ENCODE data around the gene IGF2BP3. TPM values are rescaled to one million over a fixed set of nuclear protein-coding genes. Genes with fewer than 3 reads are reported as not detected.
A peak's percentile ranks its signal among the peaks of the same experiment; 100 is the strongest.

The IGF2BP3 gene
- total RNA-seq, 2 donors from 2014 or later, result 0.24 to 1.2 TPM

DNA sequence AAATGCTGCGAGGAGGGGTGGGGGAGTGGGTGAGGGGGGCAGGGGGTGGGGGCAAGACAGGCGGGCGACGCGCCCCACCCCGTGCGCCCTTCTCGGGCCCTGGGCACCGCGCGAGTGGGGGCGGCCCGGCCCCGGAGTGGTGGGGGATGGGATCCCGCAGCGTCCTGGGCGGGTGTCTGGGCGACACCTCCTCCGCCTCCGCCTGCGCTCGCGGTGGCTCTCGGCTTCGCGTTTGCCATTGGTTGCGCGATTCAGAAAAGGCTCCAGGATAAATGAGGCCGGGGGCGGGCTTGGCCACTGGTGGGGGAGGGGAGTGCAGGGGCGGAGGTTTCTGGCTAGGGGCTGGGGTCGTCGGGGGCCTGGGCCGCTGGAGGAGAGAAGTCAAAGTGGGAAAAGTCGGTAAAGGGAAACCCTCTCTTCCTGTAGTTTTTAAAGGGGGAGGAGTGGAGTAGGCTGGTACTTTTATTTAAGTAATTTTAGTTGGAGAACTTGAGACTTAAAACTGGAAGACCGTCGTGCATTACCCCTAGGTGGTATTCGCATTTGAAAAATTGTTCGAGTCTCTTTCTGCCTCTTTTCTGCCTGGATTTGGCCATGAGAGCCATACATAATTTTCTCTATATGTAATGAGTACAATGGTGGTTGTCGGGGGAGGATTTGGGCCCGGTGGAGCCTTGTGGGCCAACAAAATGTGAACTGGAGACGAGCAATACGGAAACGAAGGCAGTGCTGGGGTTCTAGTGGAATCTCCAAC, 992 bp upstream of the IGF2BP3 start:
- H3K36me3 ChIP-seq, result no peaks in the 10 kb centered on the region
- H3K27me3 ChIP-seq, result peaks cover 96% of the 10 kb centered on the region
- H3K9me3 ChIP-seq, result no peaks in the 10 kb centered on the region
- intact Hi-C loops (cut with DNase I), result no loop called here
- TF ChIP-seq, protein P1, sequence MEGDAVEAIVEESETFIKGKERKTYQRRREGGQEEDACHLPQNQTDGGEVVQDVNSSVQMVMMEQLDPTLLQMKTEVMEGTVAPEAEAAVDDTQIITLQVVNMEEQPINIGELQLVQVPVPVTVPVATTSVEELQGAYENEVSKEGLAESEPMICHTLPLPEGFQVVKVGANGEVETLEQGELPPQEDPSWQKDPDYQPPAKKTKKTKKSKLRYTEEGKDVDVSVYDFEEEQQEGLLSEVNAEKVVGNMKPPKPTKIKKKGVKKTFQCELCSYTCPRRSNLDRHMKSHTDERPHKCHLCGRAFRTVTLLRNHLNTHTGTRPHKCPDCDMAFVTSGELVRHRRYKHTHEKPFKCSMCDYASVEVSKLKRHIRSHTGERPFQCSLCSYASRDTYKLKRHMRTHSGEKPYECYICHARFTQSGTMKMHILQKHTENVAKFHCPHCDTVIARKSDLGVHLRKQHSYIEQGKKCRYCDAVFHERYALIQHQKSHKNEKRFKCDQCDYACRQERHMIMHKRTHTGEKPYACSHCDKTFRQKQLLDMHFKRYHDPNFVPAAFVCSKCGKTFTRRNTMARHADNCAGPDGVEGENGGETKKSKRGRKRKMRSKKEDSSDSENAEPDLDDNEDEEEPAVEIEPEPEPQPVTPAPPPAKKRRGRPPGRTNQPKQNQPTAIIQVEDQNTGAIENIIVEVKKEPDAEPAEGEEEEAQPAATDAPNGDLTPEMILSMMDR (IDR thresholded peaks at IDR 0.05), result no peak
- H3K4me1 ChIP-seq, result peaks cover 22% of the 10 kb centered on the region
- DNase-seq, result peak; percentile 62
- peak overlapping the region; percentile 36 for H3K4me3 ChIP-seq
- peak overlapping the region in 1 of 2 donors; percentile 40 for H3K9ac ChIP-seq (ENCODE audit: low read depth in 2 of 2, low read length in 2 of 2)
- H3K27ac ChIP-seq, result no peak overlapping the region

DNA sequence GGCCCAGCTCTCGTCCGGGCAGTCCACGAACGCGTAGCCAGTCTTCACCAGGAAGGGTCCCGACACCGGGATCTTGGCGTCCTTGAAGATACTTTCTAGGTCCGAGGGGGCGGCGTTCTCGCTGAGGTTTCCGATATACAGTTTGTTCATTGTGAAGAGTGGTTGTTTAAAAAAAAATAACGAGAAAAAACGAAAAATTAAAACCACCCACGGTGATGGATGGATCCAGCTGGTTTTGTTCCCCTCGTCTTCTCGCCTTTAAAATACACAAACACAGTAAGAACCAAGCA, 385 bp downstream of the IGF2BP3 start:
- intact Hi-C loops (cut with DNase I), result no loop called here
- Histone ChIP-seq H3K4me3 (peak overlapping the region; percentile 36), H3K9ac (ENCODE audit: low read depth in 2 of 2, low read length in 2 of 2) (no peak overlapping the region), H3K4me1 (peaks cover 22% of the 10 kb centered on the region), H3K36me3 (no peaks in the 10 kb centered on the region), H3K27ac (no peak overlapping the region), H3K27me3 (peaks cover 87% of the 10 kb centered on the region), H3K9me3 (no peaks in the 10 kb centered on the region)
- TF ChIP-seq, protein P1 (IDR thresholded peaks at IDR 0.05), result no peak
- DNase-seq, result no peak

DNA sequence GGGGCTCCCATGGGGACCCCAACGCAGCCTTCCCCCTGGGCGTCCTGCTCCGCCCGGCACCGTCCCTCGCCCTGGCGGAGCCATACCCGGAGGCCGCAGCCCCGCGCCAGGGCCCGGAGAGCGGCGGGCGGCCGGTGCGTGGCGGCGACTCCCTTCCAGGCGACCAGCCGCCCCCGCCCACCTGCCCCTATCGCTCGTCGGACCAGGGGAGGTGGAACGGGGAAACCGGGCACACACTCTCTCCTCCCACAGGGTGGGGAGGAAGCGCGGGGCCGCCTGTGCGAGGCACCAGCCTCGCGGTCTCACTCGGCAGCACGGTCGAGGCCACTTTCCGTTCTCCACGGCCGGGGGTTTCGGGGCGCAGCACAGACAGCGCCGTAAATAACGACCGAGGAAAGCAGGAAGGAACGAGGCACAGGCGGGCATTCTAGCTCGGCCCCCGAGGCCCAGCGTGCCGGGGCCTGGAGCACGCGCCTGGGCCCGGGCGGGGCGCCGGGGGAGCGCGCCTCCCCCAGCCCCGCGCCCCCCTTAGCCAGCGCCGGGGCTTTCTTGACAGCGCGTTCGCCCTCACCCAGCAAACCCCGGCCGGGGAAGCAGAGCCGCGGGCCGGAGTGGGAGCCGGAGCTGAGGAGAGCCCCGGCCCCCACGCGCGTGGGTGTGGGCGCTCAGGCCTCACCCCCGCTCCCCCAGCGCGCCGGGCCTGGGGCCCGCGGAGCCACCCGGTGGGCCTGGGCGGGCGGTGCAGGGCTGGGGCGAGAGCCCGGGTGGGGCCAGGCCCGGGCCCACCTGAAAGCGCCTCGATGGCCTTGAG, 936 bp downstream of the IGF2BP3 start:
- H3K9ac ChIP-seq (ENCODE audit: low read depth in 2 of 2, low read length in 2 of 2), result peak overlapping the region in 1 of 2 donors; percentile 46
- H3K4me3 ChIP-seq, result peak overlapping the region; percentile 36
- no peak overlapping the region for H3K27ac ChIP-seq
- no peaks in the 10 kb centered on the region for H3K36me3 ChIP-seq
- intact Hi-C loops (cut with DNase I), result no loop called here
- peaks cover 81% of the 10 kb centered on the region for H3K27me3 ChIP-seq
- peaks cover 22% of the 10 kb centered on the region for H3K4me1 ChIP-seq
- no peaks in the 10 kb centered on the region for H3K9me3 ChIP-seq
- DNase-seq, result no peak
- TF ChIP-seq, protein P1 (IDR thresholded peaks at IDR 0.05), result no peak

DNA sequence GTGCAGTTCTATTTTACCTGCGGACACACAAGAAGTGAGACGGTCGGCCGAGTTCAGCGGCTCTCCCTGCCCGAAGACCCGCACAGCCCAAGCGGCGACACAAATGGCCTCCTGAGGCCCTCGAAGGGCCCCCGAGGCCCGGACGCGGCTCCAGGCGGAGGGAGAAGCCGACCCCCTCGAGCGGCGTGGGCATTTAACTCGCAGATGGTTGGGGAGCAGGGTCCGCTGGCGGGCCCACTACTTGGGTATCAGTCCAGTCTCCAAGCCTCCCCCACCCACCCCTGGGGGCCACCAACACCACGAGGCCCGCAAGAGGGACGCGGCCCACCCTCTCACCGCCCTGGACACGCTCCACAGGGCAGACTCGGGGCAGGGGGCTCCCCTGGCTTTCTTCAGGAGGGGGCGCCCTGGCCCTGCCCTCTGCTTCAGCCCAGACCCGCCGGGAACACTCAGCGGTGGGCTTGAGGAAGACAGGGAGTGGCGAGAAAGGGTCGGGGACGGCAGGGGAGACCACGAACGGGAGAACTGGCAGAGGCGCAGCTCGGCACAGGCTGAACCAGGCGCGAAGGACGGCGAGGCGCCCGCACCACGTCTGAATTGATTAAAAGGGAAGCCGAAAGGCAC, 1.7 kb downstream of the IGF2BP3 start:
- no peaks in the 10 kb centered on the region for H3K36me3 ChIP-seq
- H3K9ac ChIP-seq (ENCODE audit: low read depth in 2 of 2, low read length in 2 of 2), result peak overlapping the region in 1 of 2 donors; percentile 46
- DNase-seq, result no peak
- H3K27ac ChIP-seq, result no peak overlapping the region
- TF ChIP-seq, protein P1 (IDR thresholded peaks at IDR 0.05), result no peak
- H3K9me3 ChIP-seq, result no peaks in the 10 kb centered on the region
- H3K27me3 ChIP-seq, result peaks cover 74% of the 10 kb centered on the region
- H3K4me1 ChIP-seq, result peaks cover 19% of the 10 kb centered on the region
- peak overlapping the region; percentile 36 for H3K4me3 ChIP-seq
- intact Hi-C loops (cut with DNase I), result no loop called here

DNA sequence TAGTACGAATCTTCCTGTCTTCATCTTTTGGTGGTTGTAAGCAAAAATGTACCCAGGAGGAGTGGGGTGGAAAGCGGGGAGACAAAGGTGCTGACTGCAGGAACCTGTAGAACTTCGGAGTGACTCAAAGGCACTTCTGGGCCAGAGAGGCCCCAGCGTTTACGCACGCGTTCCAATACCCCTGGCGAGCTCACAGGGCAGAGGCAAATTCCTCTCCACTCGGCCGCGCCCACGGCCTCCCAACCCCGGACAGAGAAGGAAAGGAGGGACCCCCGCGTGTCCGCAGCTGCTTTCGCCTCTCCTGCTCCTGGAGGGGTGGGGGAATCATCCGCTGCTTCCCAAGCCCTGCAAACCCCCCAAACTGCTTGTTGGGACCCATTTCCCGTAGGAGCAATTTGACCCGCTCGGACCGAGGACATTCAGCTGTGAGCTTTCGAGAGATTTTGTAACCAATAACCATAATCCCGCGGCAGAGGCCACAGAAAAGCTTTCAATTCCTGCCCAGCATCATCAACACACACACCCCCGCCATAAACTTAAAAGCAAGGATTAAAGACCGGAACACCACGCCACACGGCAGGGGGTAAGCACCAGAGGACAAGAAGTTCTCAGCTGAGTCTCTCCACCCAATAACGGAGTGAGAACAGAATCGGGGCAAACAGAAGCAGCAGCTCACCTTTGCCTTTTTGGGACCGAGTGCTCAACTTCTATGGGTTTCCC, 2.3 kb downstream of the IGF2BP3 start:
- Histone ChIP-seq H3K36me3 (no peaks in the 10 kb centered on the region), H3K9me3 (no peaks in the 10 kb centered on the region), H3K27ac (no peak overlapping the region), H3K4me3 (no peak overlapping the region), H3K9ac (ENCODE audit: low read depth in 2 of 2, low read length in 2 of 2) (peak overlapping the region in 1 of 2 donors; percentile 46), H3K4me1 (peaks cover 15% of the 10 kb centered on the region), H3K27me3 (peaks cover 67% of the 10 kb centered on the region)
- intact Hi-C loops (cut with DNase I), result no loop called here
- no peak for DNase-seq
- TF ChIP-seq, protein P1 (IDR thresholded peaks at IDR 0.05), result no peak
